Body of pancreas (tissue), 4 donors: ENCODE data around the gene ERVFRD-1. TPM values are rescaled to one million over a fixed set of nuclear protein-coding genes. Genes with fewer than 3 reads are reported as not detected.
"Not testable (repeated sequence)": the region's sequence is repeated elsewhere in the genome, so short reads cannot be mapped to it uniquely, and the experiment has no call there.

ENCODE experiments used
- ATAC-seq: fragments of 150-250 bp; one replicate; pipeline ENCODE4 v1.9.1; 2016
- DNase-seq, 4 donors: peaks; one replicate each; pipeline ENCODE4 v3.0.0-alpha.2; 2019
- H3K27ac ChIP-seq, 4 donors: fragments of 200-600 bp; sonication (generic); 1 replicate in 3 of 4; 2 replicates in 1 of 4; pipeline versions ENCODE4 v1.5.1 to v1.6.1; 2016 to 2019; ENCODE audit warnings: mild to moderate bottlenecking in 1 of 4, mixed read lengths in 1 of 4, moderate library complexity in 1 of 4
- H3K27me3 ChIP-seq, 2 donors: fragments of 200-600 bp; sonication (generic); one replicate each; pipeline ENCODE4 v1.6.0; 2016; ENCODE audit warnings: mild to moderate bottlenecking in 1 of 2
- H3K36me3 ChIP-seq, 2 donors: fragments of 200-600 bp; sonication (generic); replicated peaks in 1 of 2; 2 replicates each; pipeline ENCODE4 v1.5.1; 2016; ENCODE audit warnings: low read depth in 2 of 2; ENCODE audit not compliant: insufficient read depth in 1 of 2
- H3K4me1 ChIP-seq: fragments of 200-600 bp; sonication (generic); one replicate; pipeline ENCODE4 v1.6.0; 2016
- H3K4me3 ChIP-seq, 2 donors: fragments of 200-600 bp; sonication (generic); 1 replicate in 1 of 2; 2 replicates in 1 of 2; pipeline ENCODE4 v1.5.1; 2016 to 2019
- H3K9me3 ChIP-seq, 3 donors: fragments of 200-600 bp; sonication (generic); 1 replicate in 2 of 3; 2 replicates in 1 of 3; pipeline ENCODE4 v1.5.1; 2016
- CTCF ChIP-seq, 7 experiments: fragments of 450-650 bp in 4 of 7; fragments of 200-600 bp in 3 of 7; sonication (generic) in 3 of 7; IDR thresholded peaks; one replicate each; pipeline ENCODE4 v1.5.1; 2016 to 2019; ENCODE audit warnings: antibody characterized with exemption in 7 of 7
- POLR2A ChIP-seq, 3 donors: fragments of 450-650 bp; IDR thresholded peaks; one replicate each; pipeline ENCODE4 v1.6.1; 2016; ENCODE audit warnings: antibody characterized with exemption in 3 of 3, mild to moderate bottlenecking in 2 of 3
- WGBS, 2 donors: methylation state at CpG; one replicate each; pipeline ENCODE4 v1.1.5; 2017; 5-methylcytosine and 5-hydroxymethylcytosine counted together
- intact Hi-C: fragments of 100-400 bp; cut with DNase I; formaldehyde crosslinking; loops from one replicate; pipeline ENCODE4 v1.15.1; 2023
- total RNA-seq, 2 donors: library from RNA; depleted of rRNA; stranded (reverse); fragments of >200 nt; gene quantifications; one replicate each; pipeline ENCODE4 v1.1.0, GENCODE V29; 2016

The ERVFRD-1 gene
- total RNA-seq, 2 donors from 2014 or later, result not detected

GRCh38 chr6:11122380-11122779, 10.9 kb upstream of the ERVFRD-1 start:
- ATAC-seq (no peak), DNase-seq (no peak)
- Histone ChIP-seq H3K4me3 (no peak overlapping the region), H3K27ac (no peak overlapping the region), H3K4me1 (peaks cover 14% of the 10 kb centered on the region), H3K27me3 (no peaks in the 10 kb centered on the region), H3K9me3 (no peaks in the 10 kb centered on the region), H3K36me3 (no peaks in the 10 kb centered on the region)
- WGBS, 2 donors, result 80 to 92% methylated on average over 1 of the region's 1 CpG
- intact Hi-C loops, result no loop called here
- TF ChIP-seq POLR2A (IDR thresholded peaks at IDR 0.05) (no peak), CTCF (IDR thresholded peaks at IDR 0.05) (no peak)

- intact Hi-C loops, result no loop called here
- Histone ChIP-seq H3K27ac (no peak overlapping the region), H3K36me3 (no peaks in the 10 kb centered on the region), H3K4me3 (no peak overlapping the region), H3K9me3 (no peaks in the 10 kb centered on the region), H3K4me1 (peaks cover 14% of the 10 kb centered on the region), H3K27me3 (no peaks in the 10 kb centered on the region)
- WGBS, 2 donors, result 72 to 84% methylated on average over 2 of the region's 2 CpGs
- TF ChIP-seq POLR2A (IDR thresholded peaks at IDR 0.05) (no peak), CTCF (IDR thresholded peaks at IDR 0.05) (no peak)
- DNase-seq (no peak), ATAC-seq (no peak)
Observed at GRCh38 chr6:11121851-11122250, 10.3 kb upstream of the ERVFRD-1 start.

GRCh38 chr6:11120271-11121005, 8.9 kb upstream of the ERVFRD-1 start:
- ATAC-seq, result no peak
- Histone ChIP-seq H3K27ac (no peak overlapping the region), H3K36me3 (no peaks in the 10 kb centered on the region), H3K9me3 (no peaks in the 10 kb centered on the region), H3K4me1 (peaks cover 14% of the 10 kb centered on the region), H3K4me3 (no peak overlapping the region), H3K27me3 (no peaks in the 10 kb centered on the region)
- 55 to 64% methylated on average over 4 of the region's 4 CpGs for WGBS, 2 donors
- TF ChIP-seq POLR2A (IDR thresholded peaks at IDR 0.05), result no peak
- no peak for TF ChIP-seq CTCF (IDR thresholded peaks at IDR 0.05)
- intact Hi-C loops, result no loop called here
- no peak for DNase-seq

- H3K27me3 ChIP-seq, H3K9me3 ChIP-seq, H3K27ac ChIP-seq, DNase-seq, ATAC-seq, H3K36me3 ChIP-seq, H3K4me3 ChIP-seq, intact Hi-C loops: not testable (repeated sequence)
- peaks cover 19% of the 10 kb centered on the region for H3K4me1 ChIP-seq
- WGBS, 2 donors, result 93 to 96% methylated on average over 11 of the region's 11 CpGs
Observed at GRCh38 chr6:11115808-11116536, 4.4 kb upstream of the ERVFRD-1 start.

DNA sequence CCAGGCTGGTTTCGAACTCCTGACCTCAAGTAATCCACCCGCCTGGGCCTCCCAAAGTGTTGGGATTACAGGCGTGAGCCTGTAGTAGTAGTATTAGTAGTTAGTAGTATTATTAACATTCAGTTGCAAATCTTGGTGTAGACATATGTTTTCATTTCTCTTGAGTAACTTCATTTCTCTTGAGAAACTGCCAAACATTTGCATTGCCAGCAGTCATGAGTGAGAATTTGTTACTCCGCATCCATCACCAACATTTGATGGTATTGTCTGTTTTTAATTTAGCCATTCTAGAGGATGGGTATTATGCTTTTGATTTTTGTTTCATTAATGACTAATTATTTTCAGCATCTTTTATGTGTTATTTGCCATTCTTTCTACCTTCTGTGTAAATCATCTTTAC, 1.5 kb upstream of the ERVFRD-1 start:
- TF ChIP-seq CTCF (IDR thresholded peaks at IDR 0.05) (no peak), POLR2A (IDR thresholded peaks at IDR 0.05) (no peak)
- ATAC-seq (no peak), DNase-seq (no peak)
- Histone ChIP-seq H3K36me3 (no peaks in the 10 kb centered on the region), H3K4me1 (peaks cover 10% of the 10 kb centered on the region), H3K4me3 (no peak overlapping the region), H3K9me3 (no peaks in the 10 kb centered on the region), H3K27me3 (no peaks in the 10 kb centered on the region), H3K27ac (no peak overlapping the region)
- intact Hi-C loops, result no loop called here
- 97% methylated on average over 4 of the region's 4 CpGs for WGBS, 2 donors
